Measurements from ENCODE around the gene IL12RB2.

IL12RB2 gene

GRCh38 chr1:67327864-67328466 lies 20.3 kb downstream of the IL12RB2 start (continued):
- TF ChIP-seq ZNF580 (tag by site-specific recombination; IDR thresholded peaks at IDR 0.05) (no peak), ZNF202 (tag by site-specific recombination; IDR thresholded peaks at IDR 0.05; ENCODE audit: borderline replicate concordance) (no peak), PRDM10 (tag by site-specific recombination; IDR thresholded peaks at IDR 0.05) (no peak)

- Histone ChIP-seq H3K27ac (ENCODE audit: extremely low read depth, low read depth, low read length) (no peak overlapping the region), H3K4me1 (ENCODE audit: control insufficient read depth, insufficient read depth, low read length) (no peaks in the 10 kb centered on the region), H3K9me3 (ENCODE audit: control insufficient read depth, insufficient read depth, low read depth, low read length) (no peaks in the 10 kb centered on the region), H3K4me3 (ENCODE audit: low read depth, low read length) (no peak overlapping the region), H3K36me3 (ENCODE audit: control insufficient read depth in 2 of 2, insufficient read depth in 1 of 2, low read length in 2 of 2) (no peaks in the 10 kb centered on the region)
- ChIA-PET CTCF (interaction anchor here (0.8 to 2.1 kb wide), 3 partner anchors 8 to 119 kb away, joined by 3 to 9 read pairs (median 3); no protein-coding TSS in a partner anchor), POLR2A (no interaction called here)
- TF ChIP-seq ZFP41 (tag by site-specific recombination; IDR thresholded peaks at IDR 0.05; ENCODE audit: borderline replicate concordance) (no peak), IKZF3 (tag by site-specific recombination; IDR thresholded peaks at IDR 0.05) (no peak), ZNF184 (tag by site-specific recombination; IDR thresholded peaks at IDR 0.05) (no peak), EGR2 (tag by site-specific recombination; IDR thresholded peaks at IDR 0.05; ENCODE audit: low read depth) (no peak), ZNF366 (tag by site-specific recombination; conservative IDR thresholded peaks at IDR 0.05) (no peak), ZBTB1 (tag by site-specific recombination; IDR thresholded peaks at IDR 0.05) (no peak), REPIN1 (tag by site-specific recombination; IDR thresholded peaks at IDR 0.05; ENCODE audit: low read depth) (no peak)
These were observed 25.2 kb downstream of the IL12RB2 start for GRCh38 chr1:67332653-67333529.

- POLR2A ChIA-PET: no interaction called here
- CTCF ChIA-PET: interaction anchor here (0.8 to 2.1 kb wide), 3 partner anchors 9 to 119 kb away, joined by 3 to 9 read pairs (median 3); no protein-coding TSS in a partner anchor
- no peak for TF ChIP-seq BCL6B (tag by site-specific recombination; IDR thresholded peaks at IDR 0.05)
- no peak for TF ChIP-seq ZNF692 (tag by site-specific recombination; IDR thresholded peaks at IDR 0.05)
- TF ChIP-seq ZNF324 (tag by site-specific recombination; IDR thresholded peaks at IDR 0.05): no peak
- no peak for TF ChIP-seq ZNF704 (tag by site-specific recombination; IDR thresholded peaks at IDR 0.05)
- TF ChIP-seq RBAK (tag by site-specific recombination; IDR thresholded peaks at IDR 0.05): no peak
- no peak for TF ChIP-seq ZNF280C (tag by site-specific recombination; IDR thresholded peaks at IDR 0.05)
- no peak for TF ChIP-seq ZBTB48 (tag by site-specific recombination; IDR thresholded peaks at IDR 0.05)
- TF ChIP-seq ZNF292 (tag by site-specific recombination; IDR thresholded peaks at IDR 0.05; ENCODE audit: borderline replicate concordance, low read depth): no peak
- TF ChIP-seq ZNF624 (tag by site-specific recombination; IDR thresholded peaks at IDR 0.05): no peak
- TF ChIP-seq PRDM1 (tag by site-specific recombination; IDR thresholded peaks at IDR 0.05): no peak
- no peak for TF ChIP-seq ZNF629 (tag by site-specific recombination; IDR thresholded peaks at IDR 0.05)
- no peak for TF ChIP-seq ZBTB17 (tag by site-specific recombination; IDR thresholded peaks at IDR 0.05)
These were observed 25.9 kb downstream of the IL12RB2 start for GRCh38 chr1:67333603-67334002.

More at GRCh38 chr1:67333603-67334002, 25.9 kb downstream of the IL12RB2 start:
- Histone ChIP-seq H3K36me3 (ENCODE audit: control insufficient read depth in 2 of 2, insufficient read depth in 1 of 2, low read length in 2 of 2) (no peaks in the 10 kb centered on the region), H3K4me1 (ENCODE audit: control insufficient read depth, insufficient read depth, low read length) (no peaks in the 10 kb centered on the region), H3K27ac (ENCODE audit: extremely low read depth, low read depth, low read length) (no peak overlapping the region), H3K9me3 (ENCODE audit: control insufficient read depth, insufficient read depth, low read depth, low read length) (no peaks in the 10 kb centered on the region), H3K4me3 (ENCODE audit: low read depth, low read length) (no peak overlapping the region)

Measured in HEK293 (cell line).